Stimulated activated naive CD8-positive, alpha-beta T cell treated with anti-CD3 and anti-CD28 coated beads, Interleukin-15, Interleukin-2, amounts not matched to agents 100 ng/mL and 50 ng/mL, for 24 hours (primary cell): ENCODE measurements around the gene CCDC85A.

Experiments used
- H3K27ac Mint-ChIP-seq: one replicate; pipeline ENCODE4 v1.8.0; 2021; ENCODE audit warnings: mild to moderate bottlenecking, mixed read lengths
- H3K27me3 Mint-ChIP-seq: one replicate; pipeline ENCODE4 v1.8.0; 2021; ENCODE audit warnings: mixed read lengths
- H3K36me3 Mint-ChIP-seq: one replicate; pipeline ENCODE4 v1.8.0; 2021; ENCODE audit warnings: low read depth, mixed read lengths
- H3K4me1 Mint-ChIP-seq: one replicate; pipeline ENCODE4 v1.8.0; 2021; ENCODE audit warnings: low read depth, mixed read lengths
- H3K4me3 Mint-ChIP-seq: one replicate; pipeline ENCODE4 v1.8.0; 2021; ENCODE audit warnings: mild to moderate bottlenecking, mixed read lengths
- H3K9me3 Mint-ChIP-seq: one replicate; pipeline ENCODE4 v1.8.0; 2021; ENCODE audit warnings: mixed read lengths

CCDC85A gene

GRCh38 chr2:56326346-56326741, 142.6 kb downstream of the CCDC85A start:
- peaks cover 4% of the 10 kb centered on the region for H3K9me3 Mint-ChIP-seq
- H3K4me3 Mint-ChIP-seq = no peak overlapping the region
- no peaks in the 10 kb centered on the region for H3K4me1 Mint-ChIP-seq
- no peaks in the 10 kb centered on the region for H3K27me3 Mint-ChIP-seq
- H3K36me3 Mint-ChIP-seq = no peaks in the 10 kb centered on the region
- no peak overlapping the region for H3K27ac Mint-ChIP-seq

- Mint-ChIP-seq H3K4me3 (no peak overlapping the region), H3K27me3 (no peaks in the 10 kb centered on the region), H3K36me3 (no peaks in the 10 kb centered on the region), H3K4me1 (no peaks in the 10 kb centered on the region), H3K9me3 (peaks cover 7% of the 10 kb centered on the region), H3K27ac (no peak overlapping the region)
These were observed 148.0 kb downstream of the CCDC85A start for GRCh38 chr2:56331810-56332209.

- H3K27me3 Mint-ChIP-seq = no peaks in the 10 kb centered on the region
- peaks cover 9% of the 10 kb centered on the region for H3K9me3 Mint-ChIP-seq
- no peak overlapping the region for H3K27ac Mint-ChIP-seq
- H3K4me3 Mint-ChIP-seq = no peak overlapping the region
- no peaks in the 10 kb centered on the region for H3K36me3 Mint-ChIP-seq
- no peaks in the 10 kb centered on the region for H3K4me1 Mint-ChIP-seq
These were observed 150.2 kb downstream of the CCDC85A start for GRCh38 chr2:56333812-56334485.

- no peak overlapping the region for H3K27ac Mint-ChIP-seq
- no peak overlapping the region for H3K4me3 Mint-ChIP-seq
- H3K9me3 Mint-ChIP-seq = peaks cover 9% of the 10 kb centered on the region
- no peaks in the 10 kb centered on the region for H3K36me3 Mint-ChIP-seq
- no peaks in the 10 kb centered on the region for H3K27me3 Mint-ChIP-seq
- no peaks in the 10 kb centered on the region for H3K4me1 Mint-ChIP-seq
These were observed 150.8 kb downstream of the CCDC85A start for GRCh38 chr2:56334622-56335021.

- Mint-ChIP-seq H3K27ac (no peak overlapping the region), H3K4me1 (no peaks in the 10 kb centered on the region), H3K36me3 (no peaks in the 10 kb centered on the region), H3K27me3 (no peaks in the 10 kb centered on the region), H3K4me3 (no peak overlapping the region), H3K9me3 (peaks cover 9% of the 10 kb centered on the region)
These were observed 151.3 kb downstream of the CCDC85A start for GRCh38 chr2:56335101-56335500.

GRCh38 chr2:56337342-56337741, 153.6 kb downstream of the CCDC85A start:
- H3K4me3 Mint-ChIP-seq = no peak overlapping the region

GRCh38 chr2:56338232-56338631, 154.4 kb downstream of the CCDC85A start:
- Mint-ChIP-seq H3K4me1 (no peaks in the 10 kb centered on the region), H3K27ac (no peak overlapping the region), H3K4me3 (no peak overlapping the region), H3K36me3 (no peaks in the 10 kb centered on the region), H3K9me3 (peaks cover 6% of the 10 kb centered on the region), H3K27me3 (no peaks in the 10 kb centered on the region)

More at GRCh38 chr2:56337342-56337741, 153.6 kb downstream of the CCDC85A start:
- Mint-ChIP-seq H3K27me3 (no peaks in the 10 kb centered on the region), H3K36me3 (no peaks in the 10 kb centered on the region), H3K4me1 (no peaks in the 10 kb centered on the region), H3K27ac (no peak overlapping the region), H3K9me3 (peaks cover 6% of the 10 kb centered on the region)

GRCh38 chr2:56344771-56345170, 161.0 kb downstream of the CCDC85A start:
- Mint-ChIP-seq H3K4me1 (no peaks in the 10 kb centered on the region), H3K27me3 (no peaks in the 10 kb centered on the region), H3K36me3 (no peaks in the 10 kb centered on the region), H3K9me3 (no peaks in the 10 kb centered on the region), H3K4me3 (no peak overlapping the region), H3K27ac (no peak overlapping the region)

GRCh38 chr2:56347881-56348280, 164.1 kb downstream of the CCDC85A start:
- Mint-ChIP-seq H3K4me1 (no peaks in the 10 kb centered on the region), H3K36me3 (no peaks in the 10 kb centered on the region), H3K27ac (no peak overlapping the region), H3K9me3 (no peaks in the 10 kb centered on the region), H3K4me3 (no peak overlapping the region), H3K27me3 (no peaks in the 10 kb centered on the region)

GRCh38 chr2:56348392-56349210, 164.8 kb downstream of the CCDC85A start:
- H3K36me3 Mint-ChIP-seq = no peaks in the 10 kb centered on the region
- no peaks in the 10 kb centered on the region for H3K9me3 Mint-ChIP-seq
- H3K4me1 Mint-ChIP-seq = no peaks in the 10 kb centered on the region
- no peak overlapping the region for H3K4me3 Mint-ChIP-seq
- H3K27me3 Mint-ChIP-seq = no peaks in the 10 kb centered on the region
- H3K27ac Mint-ChIP-seq = no peak overlapping the region

GRCh38 chr2:56357655-56358295, 174.0 kb downstream of the CCDC85A start:
- peaks cover 4% of the 10 kb centered on the region for H3K9me3 Mint-ChIP-seq
- H3K36me3 Mint-ChIP-seq = no peaks in the 10 kb centered on the region
- H3K4me1 Mint-ChIP-seq = no peaks in the 10 kb centered on the region
- H3K4me3 Mint-ChIP-seq = no peak overlapping the region
- no peaks in the 10 kb centered on the region for H3K27me3 Mint-ChIP-seq
- no peak overlapping the region for H3K27ac Mint-ChIP-seq

GRCh38 chr2:56361844-56362243, 178.1 kb downstream of the CCDC85A start:
- Mint-ChIP-seq H3K9me3 (peaks cover 4% of the 10 kb centered on the region), H3K4me1 (no peaks in the 10 kb centered on the region), H3K27ac (no peak overlapping the region), H3K27me3 (no peaks in the 10 kb centered on the region), H3K4me3 (no peak overlapping the region), H3K36me3 (no peaks in the 10 kb centered on the region)

- no peak overlapping the region for H3K27ac Mint-ChIP-seq
- H3K36me3 Mint-ChIP-seq = no peaks in the 10 kb centered on the region
- no peaks in the 10 kb centered on the region for H3K9me3 Mint-ChIP-seq
- H3K27me3 Mint-ChIP-seq = no peaks in the 10 kb centered on the region
- no peaks in the 10 kb centered on the region for H3K4me1 Mint-ChIP-seq
- H3K4me3 Mint-ChIP-seq = no peak overlapping the region
These were observed 181.1 kb downstream of the CCDC85A start for GRCh38 chr2:56364902-56365301.

- Mint-ChIP-seq H3K4me3 (no peak overlapping the region), H3K36me3 (no peaks in the 10 kb centered on the region), H3K27me3 (no peaks in the 10 kb centered on the region), H3K4me1 (no peaks in the 10 kb centered on the region), H3K27ac (no peak overlapping the region), H3K9me3 (no peaks in the 10 kb centered on the region)
These were observed 185.5 kb downstream of the CCDC85A start for GRCh38 chr2:56369316-56369715.

GRCh38 chr2:56372071-56372656, 188.4 kb downstream of the CCDC85A start:
- H3K27ac Mint-ChIP-seq = no peak overlapping the region
- no peaks in the 10 kb centered on the region for H3K9me3 Mint-ChIP-seq
- no peaks in the 10 kb centered on the region for H3K4me1 Mint-ChIP-seq
- H3K36me3 Mint-ChIP-seq = no peaks in the 10 kb centered on the region
- H3K27me3 Mint-ChIP-seq = no peaks in the 10 kb centered on the region
- H3K4me3 Mint-ChIP-seq = no peak overlapping the region
